Measurements from ENCODE around the gene GABBR1.

DNA sequence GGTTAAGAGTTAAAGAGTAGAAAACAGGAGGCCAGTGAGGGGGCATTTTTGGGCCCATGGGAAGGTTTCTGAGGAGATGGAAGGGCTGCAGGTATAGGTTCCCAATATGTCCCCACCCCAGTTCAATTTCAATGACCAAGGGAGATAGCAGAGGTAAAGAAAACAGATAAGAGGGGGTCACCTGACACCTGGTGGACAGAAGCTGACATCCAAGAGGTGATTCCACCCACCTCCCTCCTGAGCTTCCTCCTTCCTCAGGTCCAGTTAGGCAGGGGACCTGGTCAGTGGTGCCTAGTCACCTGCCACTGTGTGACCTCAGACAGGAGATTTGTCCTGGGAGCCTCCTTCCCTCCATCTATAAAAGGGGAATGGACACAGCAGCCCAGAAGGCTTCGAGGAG, 115.7 kb downstream of the GABBR1 start:
- TF ChIP-seq FOXP1 (IDR thresholded peaks at IDR 0.05) (no peak), FOXP1 (CRISPR knock-in tag; IDR thresholded peaks at IDR 0.05) (no peak), TAF15 (IDR thresholded peaks at IDR 0.05; ENCODE audit: low read depth, low read length, poor library complexity, severe bottlenecking) (no peak), ZNF570 (CRISPR knock-in tag; IDR thresholded peaks at IDR 0.05; ENCODE audit: borderline replicate concordance) (no peak), ZNF724P (CRISPR knock-in tag; IDR thresholded peaks at IDR 0.05; ENCODE audit: borderline replicate concordance) (no peak), RBAK (CRISPR knock-in tag; IDR thresholded peaks at IDR 0.05) (no peak), NFIB (CRISPR knock-in tag; IDR thresholded peaks at IDR 0.05; ENCODE audit: borderline replicate concordance) (no peak)
- TF ChIP-seq, protein P1, sequence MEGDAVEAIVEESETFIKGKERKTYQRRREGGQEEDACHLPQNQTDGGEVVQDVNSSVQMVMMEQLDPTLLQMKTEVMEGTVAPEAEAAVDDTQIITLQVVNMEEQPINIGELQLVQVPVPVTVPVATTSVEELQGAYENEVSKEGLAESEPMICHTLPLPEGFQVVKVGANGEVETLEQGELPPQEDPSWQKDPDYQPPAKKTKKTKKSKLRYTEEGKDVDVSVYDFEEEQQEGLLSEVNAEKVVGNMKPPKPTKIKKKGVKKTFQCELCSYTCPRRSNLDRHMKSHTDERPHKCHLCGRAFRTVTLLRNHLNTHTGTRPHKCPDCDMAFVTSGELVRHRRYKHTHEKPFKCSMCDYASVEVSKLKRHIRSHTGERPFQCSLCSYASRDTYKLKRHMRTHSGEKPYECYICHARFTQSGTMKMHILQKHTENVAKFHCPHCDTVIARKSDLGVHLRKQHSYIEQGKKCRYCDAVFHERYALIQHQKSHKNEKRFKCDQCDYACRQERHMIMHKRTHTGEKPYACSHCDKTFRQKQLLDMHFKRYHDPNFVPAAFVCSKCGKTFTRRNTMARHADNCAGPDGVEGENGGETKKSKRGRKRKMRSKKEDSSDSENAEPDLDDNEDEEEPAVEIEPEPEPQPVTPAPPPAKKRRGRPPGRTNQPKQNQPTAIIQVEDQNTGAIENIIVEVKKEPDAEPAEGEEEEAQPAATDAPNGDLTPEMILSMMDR (CRISPR knock-in tag; IDR thresholded peaks at IDR 0.05) = no peak
